NCI-H446 (cell line): Measurements from ENCODE around the gene TAOK3.
A peak's percentile ranks its signal among the peaks of the same experiment; 100 is the strongest.
"Not testable (repeated sequence)": the region's sequence is repeated elsewhere in the genome, so short reads cannot be mapped to it uniquely, and the experiment has no call there.

ENCODE experiments used
- DNase-seq, 2 experiments: peaks; one replicate each; lab custom pipeline; 2025; lab: John Stamatoyannopoulos, UW

The TAOK3 gene

DNA sequence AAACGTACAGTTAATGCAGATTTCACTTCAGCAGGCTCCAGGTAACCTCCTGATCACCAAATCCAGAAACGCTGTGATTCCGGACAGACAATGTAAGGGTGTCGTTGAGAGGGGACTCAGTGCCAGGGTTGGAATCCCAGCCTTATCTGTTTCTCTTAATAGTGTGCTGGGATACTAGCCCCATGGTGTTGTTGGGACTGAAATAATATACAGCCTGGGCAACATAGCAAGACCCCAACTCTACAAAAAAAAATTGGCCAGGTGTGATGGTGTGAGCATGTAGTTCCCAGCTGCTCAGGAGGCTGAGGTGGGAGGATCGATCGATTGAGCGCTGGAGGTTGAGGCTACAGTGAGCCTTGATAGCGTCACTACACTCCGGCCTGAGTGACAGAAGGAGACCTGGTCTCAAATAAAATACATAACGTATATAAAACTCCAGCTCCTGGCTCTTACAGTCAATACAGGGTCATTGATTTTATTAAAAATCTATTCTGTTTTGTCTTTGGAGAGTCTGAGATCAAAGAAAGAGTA is 235.5 kb downstream of the TAOK3 start:
- DNase-seq = no peak

DNA sequence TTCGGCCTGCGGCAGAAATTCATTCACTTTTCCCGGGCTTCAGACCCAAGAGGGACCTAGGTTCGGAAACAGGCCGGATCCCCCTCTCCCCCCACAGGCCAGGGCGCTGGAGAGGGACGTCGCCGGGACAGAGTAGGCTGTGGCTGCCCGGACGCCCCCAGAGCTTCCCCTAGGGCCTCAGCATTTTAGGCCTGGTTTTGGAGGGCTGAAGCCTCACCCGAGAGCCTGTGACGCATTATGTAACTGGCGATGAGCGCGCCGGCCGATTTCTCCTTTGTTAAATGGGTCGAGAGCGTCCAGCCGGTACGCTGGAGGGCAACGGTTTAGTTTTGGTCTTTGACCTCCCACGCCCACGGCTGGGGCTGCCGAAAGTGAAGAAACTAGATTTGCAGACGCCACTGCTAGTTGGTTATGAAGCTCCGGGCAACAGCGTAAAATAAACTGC is 236.1 kb downstream of the TAOK3 start:
- DNase-seq = peak in 1 of 2 experiments; percentile 7

DNA sequence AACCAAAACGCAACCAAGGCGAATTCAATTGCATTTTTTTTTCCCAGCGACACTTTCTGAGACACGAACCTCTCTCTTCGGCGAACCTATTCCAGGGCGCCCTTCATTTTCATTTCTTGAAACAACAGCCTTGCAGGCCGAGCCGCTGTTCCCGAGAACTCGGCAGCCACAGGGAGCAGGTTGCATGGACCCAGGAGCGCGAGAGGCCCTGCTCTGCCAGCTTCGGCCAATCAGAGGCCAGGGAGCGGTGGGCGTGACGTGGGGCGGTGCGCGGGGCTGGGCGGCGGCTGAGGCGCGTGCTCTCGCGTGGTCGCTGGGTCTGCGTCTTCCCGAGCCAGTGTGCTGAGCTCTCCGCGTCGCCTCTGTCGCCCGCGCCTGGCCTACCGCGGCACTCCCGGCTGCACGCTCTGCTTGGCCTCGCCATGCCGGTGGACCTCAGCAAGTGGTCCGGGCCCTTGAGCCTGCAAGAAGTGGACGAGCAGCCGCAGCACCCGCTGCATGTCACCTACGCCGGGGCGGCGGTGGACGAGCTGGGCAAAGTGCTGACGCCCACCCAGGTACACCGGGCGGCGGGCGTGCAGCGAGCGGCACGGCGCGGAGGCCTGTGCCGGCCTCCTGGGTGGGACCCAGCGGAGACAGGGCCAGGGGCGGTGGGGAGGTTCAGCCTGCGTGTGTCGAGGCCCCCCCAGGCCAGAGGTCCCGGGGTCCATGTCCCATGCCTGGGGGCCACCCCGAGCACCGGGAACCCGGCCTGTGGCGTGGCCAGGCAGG is 236.7 kb downstream of the TAOK3 start, which contains the start of gene PEBP1:
Gene PEBP1, plus strand, starts transcription at position 337 of the 771 bp plus-strand sequence. Its CDS starts 86 bp downstream, at position 423.
- DNase-seq = peak; percentile 71 to 92

DNA sequence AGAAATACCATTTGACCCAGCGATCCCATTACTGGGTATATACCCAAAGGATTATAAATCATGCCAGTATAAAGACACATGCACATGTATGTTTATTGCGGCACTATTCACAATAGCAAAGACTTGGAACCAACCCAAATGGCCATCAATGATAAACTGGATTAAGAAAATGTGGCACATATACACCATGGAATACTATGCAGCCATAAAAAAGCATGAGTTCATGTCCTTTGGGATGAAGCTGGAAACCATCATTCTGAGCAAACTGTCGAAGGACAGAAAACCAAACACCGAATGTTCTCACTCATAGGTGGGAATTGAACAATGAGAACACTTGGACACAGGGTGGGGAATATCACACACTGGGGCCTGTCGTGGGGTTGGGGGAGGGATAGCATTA is 243.3 kb downstream of the TAOK3 start:
- not testable (repeated sequence) for DNase-seq

DNA sequence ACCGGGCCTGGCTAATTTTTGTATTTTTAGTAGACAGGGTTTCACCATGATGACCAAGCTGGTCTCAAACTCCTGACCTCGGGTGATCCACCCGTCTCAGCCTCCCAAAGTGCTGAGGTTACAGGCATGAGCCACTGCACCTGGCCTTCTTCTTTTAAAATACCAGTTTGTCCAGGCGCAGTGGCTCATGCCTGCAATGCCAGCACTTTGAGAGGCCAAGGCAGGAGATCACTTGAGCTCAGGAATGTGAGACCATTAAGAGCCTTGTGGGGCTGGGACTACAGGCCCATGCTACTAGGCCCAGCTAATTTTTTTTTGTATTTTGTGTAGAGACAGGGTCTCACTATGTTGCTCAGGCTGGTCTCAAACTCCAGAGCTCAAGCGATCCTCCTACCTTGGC is 244.8 kb downstream of the TAOK3 start:
- no peak for DNase-seq

DNA sequence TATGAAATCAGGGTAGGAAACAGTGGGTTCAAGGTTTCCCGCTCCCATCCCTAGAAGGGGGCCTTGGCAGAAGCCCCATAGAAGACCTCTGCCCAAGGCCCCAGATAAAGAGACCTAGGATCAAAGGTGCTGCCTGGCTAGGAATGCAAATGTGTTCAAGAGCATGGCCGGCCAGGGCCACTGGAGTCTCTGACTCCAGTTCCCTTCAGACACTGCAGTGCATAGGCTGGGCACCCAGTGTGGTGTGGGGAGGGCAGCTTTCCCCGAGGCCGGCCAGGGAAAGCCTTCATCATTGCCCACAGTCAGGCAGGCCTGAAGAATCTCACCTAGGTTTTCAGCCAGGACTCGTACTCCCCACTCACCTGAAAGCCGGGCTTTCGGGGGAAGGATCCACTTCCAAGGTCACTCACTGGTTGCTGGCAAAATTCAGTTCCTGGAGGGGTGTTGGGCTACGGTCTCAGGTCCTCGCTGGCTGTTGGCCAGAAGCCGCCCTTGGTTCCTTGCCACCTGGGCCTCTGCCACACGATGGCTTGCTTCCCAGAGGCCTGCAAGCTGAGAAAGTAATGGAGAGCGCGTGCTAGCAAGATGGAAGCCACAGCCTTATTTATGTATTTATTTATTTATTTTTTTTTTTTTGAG is 246.5 kb downstream of the TAOK3 start:
- peak in 1 of 2 experiments; percentile 71 for DNase-seq

DNA sequence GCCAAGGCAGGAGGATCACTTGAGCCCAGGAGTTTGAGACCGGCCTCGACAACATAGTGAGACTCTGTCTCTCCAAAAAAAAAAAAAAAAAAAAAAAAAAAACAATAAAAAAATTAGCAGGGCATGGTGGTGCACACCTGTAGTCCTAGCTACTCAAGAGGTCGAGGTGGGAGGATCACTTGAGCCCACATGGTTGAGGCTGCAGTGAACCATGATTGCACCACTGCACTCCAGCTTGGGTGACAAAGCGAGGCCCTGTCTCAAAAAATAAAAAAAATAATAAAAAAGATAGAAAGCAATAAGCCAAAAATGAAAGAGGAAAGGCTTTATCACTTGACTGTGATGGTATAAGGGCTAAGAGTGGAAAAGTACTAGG is 247.0 kb downstream of the TAOK3 start:
- no peak for DNase-seq

DNA sequence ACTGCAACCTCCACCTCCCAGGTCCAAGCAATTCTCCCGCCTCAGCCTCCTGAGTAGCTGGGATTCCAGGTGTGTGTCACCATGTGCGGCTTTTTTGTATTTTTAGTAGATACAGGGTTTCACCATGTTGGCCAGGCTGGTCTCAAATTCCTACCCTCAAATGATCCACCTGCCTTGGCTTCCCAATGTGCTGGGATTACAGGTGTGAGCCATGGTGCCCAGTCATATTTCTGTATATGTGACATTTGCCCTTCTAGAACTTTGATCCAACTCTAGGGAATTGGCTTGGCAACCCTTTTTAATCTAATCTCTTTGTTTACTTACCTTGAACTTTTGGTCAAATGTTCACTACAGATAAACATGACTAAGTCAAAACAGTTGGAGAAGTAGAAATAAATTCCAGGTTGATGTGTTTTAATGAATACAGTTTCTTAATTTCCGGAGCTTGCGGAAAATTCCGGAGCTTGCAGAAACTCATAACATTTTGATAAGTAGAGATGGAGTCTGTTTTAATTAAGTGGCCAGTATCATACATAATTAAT is 248.3 kb downstream of the TAOK3 start:
- no peak for DNase-seq

DNA sequence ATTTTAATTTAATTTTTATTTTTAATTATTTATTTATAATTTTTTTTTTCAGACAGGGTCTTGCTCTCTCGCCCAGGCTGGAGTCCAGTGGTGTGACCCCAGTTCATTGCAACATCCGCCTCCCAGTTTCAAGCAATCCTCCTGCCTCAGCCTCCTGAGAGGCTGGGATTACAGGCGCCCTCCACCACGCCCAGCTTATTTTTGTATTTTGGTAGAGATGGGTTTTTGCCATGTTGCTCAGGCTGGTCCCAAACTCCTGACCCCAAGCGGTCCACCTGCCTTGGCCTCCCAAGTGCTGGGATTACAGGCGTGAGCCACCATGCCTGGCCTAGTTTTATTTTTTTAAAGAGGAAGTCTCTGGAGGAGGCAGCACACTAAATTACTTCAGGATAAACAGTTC is 250.4 kb downstream of the TAOK3 start:
- no peak for DNase-seq

DNA sequence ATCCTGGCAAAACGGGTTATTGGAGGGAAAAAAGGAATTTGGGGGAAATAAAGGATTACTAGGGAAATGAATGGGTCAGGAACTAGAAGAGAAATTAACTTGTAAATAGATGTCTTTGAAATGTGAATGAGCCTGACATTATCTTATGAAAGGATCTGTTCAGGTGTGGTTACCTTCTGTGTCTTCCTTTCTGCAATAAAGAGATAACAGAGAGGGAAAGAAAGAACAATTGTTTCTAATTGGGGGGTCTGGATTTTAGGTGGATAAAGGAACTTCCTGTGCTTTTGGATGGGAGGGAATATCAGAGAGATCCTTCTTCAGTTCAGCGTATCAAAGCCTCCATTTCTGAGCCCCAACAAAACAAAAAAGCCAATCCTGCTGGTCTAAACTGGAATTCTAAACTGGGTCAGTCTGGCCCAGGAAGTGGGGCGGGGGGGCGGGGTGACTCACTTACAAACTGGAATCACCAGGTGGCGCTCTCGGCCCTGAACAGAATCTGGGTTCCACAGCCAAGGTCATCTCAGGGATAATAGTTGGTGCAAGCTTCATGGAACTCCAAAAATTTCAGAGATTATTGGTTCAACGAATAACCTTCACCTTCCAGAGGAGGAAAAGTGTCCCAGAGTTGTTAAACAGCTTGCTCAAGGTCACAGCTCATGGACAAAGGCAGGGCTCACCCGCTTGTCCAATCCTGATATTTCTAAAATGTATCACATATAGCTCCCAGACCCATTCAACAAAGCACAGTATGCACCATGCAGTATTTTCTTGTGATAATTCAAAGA is 251.9 kb downstream of the TAOK3 start:
- DNase-seq = peak; percentile 30 to 54

DNA sequence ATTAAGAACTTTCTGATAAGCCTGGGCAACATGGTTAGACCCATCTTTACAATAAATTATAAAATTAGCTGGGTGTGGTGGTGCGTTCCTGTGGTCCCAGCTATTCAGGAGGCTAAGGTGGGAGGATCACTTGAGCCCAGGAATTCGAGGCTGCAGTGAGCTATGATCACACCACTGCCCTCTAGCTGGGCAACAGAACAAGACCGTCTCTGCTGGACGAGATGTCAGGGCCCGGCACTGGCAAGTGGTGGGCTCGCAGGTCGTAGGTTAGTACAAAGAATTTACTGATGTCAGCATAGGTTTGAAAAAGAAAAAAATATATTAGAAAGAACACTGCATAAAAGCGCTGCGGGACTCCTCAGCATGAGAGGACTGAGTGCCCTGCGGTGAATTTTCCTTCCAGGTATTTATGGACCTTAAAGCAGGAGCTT is 253.2 kb downstream of the TAOK3 start:
- DNase-seq = no peak

DNA sequence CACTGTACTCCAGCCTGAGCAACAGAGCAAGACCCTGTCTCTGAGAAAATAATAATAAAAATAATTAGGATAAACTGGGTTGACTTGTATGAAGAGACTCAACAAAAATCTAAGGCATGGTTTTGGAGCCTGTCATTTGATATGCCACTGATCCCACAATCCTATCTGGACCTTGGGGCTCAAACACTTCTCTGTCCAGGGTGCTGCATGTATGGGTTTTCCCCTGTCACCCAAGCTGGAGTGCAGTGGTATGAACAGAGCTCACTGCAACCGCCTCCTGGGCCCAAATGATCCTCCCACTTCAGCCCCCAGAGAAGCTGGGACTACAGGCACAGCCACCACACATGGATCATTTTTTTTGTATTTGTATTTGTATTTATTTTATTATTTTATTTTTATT is 263.6 kb downstream of the TAOK3 start:
- no peak for DNase-seq

DNA sequence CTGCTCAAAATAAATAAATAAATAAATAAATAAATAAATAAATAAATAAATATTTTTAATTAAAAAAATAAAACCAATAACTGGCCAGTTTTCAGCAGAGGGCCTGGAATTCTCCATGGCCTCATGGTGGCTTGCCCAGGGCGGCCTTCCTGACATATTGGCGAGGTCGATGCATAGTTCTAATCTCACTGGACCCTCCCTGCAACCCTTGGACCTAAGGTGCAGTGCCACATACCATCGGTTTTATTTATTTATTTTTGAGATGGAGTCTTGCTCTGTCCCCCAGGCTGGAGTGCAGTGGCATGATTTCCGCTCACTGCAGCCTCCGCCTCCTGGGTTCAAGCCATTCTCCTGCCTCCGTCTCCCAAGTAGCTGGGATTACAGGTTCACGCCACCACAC is 265.0 kb downstream of the TAOK3 start:
- DNase-seq = no peak

DNA sequence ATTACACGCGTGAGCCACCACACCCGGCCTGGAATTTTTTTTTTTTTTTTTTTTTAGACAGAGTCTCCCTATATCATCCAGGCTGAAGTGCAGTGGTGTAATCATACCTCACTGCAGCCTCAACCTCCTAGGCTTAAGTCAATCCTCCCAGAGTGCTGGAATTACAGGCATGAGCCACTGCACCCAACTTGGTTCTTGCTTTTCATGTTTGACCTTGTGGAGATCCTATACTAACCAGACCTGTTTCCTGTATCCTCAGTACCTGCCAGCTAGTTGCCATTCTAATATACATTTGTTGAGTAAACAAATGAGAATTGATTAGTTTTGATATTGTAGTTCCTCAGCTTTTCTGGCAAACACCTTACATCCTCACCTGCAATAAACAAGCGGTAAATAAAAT is 265.7 kb downstream of the TAOK3 start:
- DNase-seq = no peak

DNA sequence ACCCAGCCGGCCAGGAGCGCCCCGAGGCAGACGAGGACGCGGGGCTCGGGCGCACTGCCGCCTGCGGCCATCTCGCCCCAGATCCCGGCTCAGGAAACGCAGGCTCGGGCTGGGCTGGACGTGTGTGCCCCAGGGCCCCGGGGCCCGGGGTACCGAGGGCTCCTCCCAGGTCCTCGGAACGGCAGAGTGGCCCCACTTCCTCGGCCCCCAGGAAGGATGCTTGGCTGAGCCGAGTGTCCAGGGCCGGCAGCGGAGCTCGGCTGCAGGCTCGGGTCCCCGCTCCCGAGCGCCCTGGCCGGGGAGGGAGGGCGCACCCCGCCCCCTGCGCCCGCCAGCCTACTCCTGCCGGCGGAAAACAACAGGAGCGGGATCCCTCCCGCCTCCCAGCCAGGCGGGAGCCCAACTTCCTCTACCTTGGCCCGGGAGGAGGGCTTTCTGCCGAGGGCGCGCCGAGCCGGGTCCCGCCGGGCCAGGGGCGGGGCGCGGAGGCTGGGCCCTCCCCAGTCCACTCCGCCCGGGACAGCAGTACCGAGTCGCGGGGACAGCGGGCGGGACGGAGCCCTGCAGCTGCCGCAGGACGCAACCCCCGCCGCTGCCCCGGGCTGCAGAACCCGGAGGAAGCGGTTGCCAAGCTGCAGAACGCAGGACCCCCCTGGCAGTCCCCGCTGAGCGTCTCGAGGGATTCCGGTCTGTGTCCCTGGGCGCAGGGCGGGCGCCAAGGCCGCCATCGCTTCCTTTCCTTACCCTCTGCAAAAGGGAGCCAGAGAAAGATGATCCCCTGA is 268.9 kb downstream of the TAOK3 start, which contains the start of gene VSIG10:
Gene VSIG10, minus strand, starts transcription at position 411 of the 782 bp plus-strand sequence. Its CDS starts 340 bp downstream, at position 71.
- DNase-seq = peak in 1 of 2 experiments; percentile 54

DNA sequence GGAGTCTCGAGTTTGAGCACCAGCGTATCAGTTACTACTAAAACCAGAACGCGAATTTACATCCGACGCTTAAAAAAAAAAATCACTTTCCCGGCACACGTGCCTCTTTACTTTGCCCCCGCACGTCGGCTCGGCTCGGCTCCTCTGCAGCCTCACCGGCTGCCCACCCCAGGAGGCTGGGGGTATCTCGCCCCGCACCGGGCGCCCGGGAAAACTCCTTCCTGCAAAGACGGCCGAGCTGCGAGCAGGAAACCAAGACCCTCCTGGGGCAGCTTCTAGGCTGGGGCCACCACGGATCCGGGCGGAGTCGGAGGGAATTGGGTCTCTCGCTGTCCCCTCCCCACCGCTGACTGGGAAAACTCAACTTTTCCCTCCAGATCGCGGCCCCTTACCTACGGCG is 269.5 kb downstream of the TAOK3 start:
- DNase-seq = no peak

DNA sequence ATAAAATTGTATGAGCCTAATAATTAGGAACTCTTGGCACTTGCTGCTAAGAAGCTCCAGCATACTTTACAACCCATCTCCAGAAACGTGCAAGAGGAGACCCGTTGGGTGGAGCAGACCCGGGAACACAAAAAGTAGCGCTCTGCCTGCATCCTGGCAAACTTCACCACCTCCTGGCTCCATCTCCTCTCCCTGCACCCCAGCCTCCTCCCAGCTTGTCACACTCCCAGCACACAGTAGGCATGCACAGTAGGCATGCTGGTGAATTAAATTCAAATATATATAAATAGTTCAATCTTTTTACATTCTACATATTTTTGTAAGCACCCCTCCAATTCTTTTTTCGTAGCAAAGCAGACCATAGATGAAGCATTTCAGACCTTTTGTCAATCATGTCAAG is 270.1 kb downstream of the TAOK3 start:
- no peak for DNase-seq

DNA sequence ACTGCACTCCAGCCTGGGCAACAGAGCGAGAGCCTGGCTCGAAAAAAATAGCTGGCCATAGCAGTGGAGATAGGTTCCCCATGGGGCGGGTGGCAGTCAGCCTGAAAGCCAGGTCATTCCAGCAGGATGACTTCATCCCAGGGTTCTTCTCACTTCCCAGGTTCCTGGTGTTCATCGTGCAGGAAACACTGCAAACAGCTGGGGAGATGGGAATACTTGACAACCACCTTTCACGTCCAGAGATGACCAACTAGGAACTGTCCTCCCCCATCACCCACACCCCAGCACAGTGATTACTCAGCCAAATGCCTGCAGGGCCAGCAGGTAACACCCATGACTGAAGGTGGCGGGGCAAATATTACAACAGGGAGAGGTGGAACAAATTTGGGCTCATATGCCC is 270.6 kb downstream of the TAOK3 start:
- DNase-seq = no peak

DNA sequence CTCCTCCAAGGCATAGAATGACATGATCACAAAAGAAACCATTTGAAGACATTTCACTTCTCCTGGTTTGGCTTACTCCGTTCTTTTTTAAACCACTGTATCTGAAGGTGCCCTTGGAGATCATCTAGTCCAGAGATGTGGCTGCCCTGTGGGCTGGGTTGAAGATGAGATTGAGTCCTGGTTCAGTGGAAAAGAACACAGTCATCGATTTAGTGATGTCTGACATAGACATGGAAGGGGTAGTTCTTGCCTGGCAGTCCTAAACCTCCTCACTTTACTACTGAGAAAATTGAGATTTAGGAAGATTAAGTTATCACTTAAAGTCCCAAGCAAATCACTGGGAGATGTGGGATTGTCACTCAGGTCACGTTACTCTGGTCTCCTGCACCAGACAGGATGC is 271.7 kb downstream of the TAOK3 start:
- DNase-seq = no peak
